GM13976 (cell line): ENCODE results near the gene GCFC2.
"Not testable (repeated sequence)": the region's sequence is repeated elsewhere in the genome, so short reads cannot be mapped to it uniquely, and the experiment has no call there.

Source experiments
- DNase-seq: peaks from one replicate; pipeline ENCODE4 v3.0.0; 2012; ENCODE audit warnings: low spot score
- in situ Hi-C: fragments of 300-500 bp; cut with MboI; formaldehyde crosslinking; loops from one replicate; pipeline ENCODE4 v1.12.0; 2022; ENCODE audit warnings: low sequenced_read_pairs, mixed read lengths, inconsistent platforms; ENCODE audit not compliant: unreplicated experiment
- TF ChIP-seq, protein P1 (sequence below): IDR thresholded peaks from 2 replicates; pipeline ENCODE4 v1.5.1; 2012; ENCODE audit warnings: borderline replicate concordance, mild to moderate bottlenecking; ENCODE audit not compliant: insufficient read depth; ENCODE audit errors: extremely low read depth, missing control alignments, control extremely low read depth

GCFC2 gene

DNA sequence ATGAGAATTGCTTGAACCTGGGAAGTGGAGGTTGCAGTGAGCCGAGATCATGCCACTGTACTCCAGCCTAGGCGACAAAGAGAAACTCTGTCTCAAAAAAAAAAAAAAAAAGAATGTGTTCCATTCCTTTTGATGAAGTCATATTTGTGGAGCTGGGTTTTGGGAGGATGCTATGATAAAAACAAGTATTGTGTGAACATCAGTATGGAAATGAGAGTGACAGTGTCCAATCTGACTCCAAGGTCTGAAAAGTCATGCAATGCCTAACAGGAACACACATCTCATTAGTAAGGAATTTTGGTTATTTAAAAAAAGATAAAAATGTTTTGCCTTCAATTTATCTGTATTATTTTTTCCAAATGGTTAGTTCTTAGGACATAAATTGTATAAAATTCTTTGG lies 11.8 kb downstream of the GCFC2 start:
- in situ Hi-C loops, result no loop called here
- TF ChIP-seq, protein P1, sequence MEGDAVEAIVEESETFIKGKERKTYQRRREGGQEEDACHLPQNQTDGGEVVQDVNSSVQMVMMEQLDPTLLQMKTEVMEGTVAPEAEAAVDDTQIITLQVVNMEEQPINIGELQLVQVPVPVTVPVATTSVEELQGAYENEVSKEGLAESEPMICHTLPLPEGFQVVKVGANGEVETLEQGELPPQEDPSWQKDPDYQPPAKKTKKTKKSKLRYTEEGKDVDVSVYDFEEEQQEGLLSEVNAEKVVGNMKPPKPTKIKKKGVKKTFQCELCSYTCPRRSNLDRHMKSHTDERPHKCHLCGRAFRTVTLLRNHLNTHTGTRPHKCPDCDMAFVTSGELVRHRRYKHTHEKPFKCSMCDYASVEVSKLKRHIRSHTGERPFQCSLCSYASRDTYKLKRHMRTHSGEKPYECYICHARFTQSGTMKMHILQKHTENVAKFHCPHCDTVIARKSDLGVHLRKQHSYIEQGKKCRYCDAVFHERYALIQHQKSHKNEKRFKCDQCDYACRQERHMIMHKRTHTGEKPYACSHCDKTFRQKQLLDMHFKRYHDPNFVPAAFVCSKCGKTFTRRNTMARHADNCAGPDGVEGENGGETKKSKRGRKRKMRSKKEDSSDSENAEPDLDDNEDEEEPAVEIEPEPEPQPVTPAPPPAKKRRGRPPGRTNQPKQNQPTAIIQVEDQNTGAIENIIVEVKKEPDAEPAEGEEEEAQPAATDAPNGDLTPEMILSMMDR, result no peak
- DNase-seq, result no peak

DNA sequence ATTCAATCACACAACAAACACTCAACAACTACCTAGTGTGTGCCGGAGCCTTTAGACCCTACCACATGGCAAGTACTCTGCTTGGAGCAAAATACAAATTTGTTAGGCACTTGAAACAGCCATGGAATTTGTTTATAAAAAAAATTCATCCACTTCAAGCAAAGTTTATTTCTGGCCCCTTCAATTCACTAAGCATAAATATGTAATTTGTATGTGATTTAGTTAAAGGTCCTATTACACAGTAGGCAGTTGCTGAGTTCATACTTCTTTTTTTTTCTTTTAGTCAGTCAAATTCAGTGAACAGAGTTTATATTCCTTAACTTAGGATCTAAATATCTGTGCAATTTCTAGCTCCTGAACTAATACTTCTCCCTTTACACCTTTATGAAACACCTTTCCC lies 22.5 kb downstream of the GCFC2 start:
- no peak for DNase-seq
- TF ChIP-seq, protein P1, result no peak
- in situ Hi-C loops, result no loop called here

DNA sequence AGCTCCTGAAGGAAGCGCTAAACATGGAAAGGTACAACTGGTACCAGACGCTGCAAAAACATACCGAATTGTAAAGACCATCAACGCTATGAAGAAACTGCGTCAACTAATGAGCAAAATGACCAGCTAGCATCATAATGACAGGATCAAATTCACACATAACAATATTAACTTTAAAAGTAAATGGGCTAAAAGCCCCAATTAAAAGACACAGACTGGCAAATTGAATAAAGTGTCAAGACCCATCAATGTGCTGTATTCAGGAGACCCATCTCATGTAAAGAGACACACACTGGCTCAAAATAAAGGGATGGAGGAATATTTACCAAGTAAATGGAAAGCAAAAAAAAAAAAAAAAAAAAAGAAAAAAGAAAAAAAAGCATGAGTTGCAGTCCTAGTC lies 27.3 kb downstream of the GCFC2 start:
- DNase-seq, in situ Hi-C loops: not testable (repeated sequence)

DNA sequence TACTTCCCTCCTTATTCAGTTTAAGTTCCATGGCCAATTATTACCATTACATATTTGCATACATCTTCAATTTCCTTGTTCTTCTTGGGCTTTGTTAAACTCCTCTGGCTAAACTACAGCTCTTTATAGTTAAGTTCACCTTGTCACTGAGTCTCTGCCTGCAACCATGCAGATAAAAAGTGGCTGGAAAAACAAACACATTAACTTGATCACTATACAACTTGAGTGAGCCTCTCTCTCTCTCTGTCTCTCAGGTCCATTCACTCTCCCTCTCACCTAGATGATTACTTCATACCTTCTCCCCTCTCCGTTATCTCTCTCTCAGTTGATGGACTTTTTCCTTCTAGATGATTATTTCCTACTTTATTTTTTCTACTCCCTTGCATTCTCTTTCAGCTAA lies 30.3 kb downstream of the GCFC2 start:
- TF ChIP-seq, protein P1, result no peak
- DNase-seq, result no peak
- in situ Hi-C loops, result no loop called here

DNA sequence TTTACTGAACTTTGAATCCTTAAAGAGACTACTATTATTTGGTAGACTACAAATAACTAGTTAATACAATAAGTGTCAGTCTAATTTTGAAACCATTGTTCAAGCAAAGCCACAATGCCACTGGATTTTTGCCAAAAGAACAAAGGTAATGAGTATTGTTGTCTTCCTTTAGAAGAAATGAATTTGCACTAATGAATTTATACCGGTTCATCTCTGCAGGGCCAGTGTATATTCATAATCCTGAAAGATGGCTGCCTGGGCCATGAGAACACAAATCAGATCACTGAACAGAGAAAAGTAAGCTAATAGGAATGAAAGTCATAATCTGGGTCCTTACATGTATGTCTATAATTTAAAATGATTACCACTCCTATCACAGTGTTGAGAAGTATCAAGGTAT lies 31.2 kb downstream of the GCFC2 start:
- TF ChIP-seq, protein P1, result no peak
- DNase-seq, result no peak
- in situ Hi-C loops, result no loop called here

DNA sequence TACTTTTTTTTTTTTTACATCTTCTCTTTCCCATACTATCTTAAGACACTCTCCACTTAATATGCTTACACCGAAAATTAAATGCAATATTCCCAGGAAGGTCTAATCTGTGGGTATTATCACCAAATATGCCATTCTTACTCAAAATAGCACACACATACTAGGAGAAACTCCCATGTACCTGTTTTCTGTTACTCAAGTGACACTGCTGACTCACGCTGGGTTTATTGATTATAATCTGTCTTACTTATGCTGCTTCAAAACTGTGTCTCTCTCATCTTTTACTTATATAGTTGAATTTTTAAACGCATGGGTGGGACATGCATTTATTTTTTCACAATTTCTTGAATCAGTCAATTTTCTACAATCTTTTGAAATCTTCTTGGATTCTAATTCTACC lies 34.3 kb downstream of the GCFC2 start:
- TF ChIP-seq, protein P1, result no peak
- in situ Hi-C loops, result no loop called here
- DNase-seq, result no peak

DNA sequence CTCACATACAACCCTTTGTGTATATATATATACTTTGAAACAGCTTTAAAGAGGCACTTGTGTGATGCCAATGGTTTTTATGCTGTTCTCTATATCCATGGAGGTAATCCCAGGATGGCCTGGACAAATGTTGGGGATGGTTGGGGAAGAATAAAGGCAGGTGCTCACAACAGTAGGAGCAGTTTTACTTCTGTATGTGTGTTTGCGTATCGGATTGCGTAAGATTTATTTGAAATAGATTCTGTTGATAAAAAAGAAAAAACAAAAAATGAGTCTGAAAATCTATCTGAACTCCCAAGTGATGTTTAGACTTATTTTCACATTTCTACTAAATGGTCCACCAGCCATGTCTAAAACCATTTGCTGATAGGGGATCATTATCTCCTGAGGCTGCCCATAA lies 34.8 kb downstream of the GCFC2 start:
- DNase-seq, result no peak
- TF ChIP-seq, protein P1, result no peak
- in situ Hi-C loops, result no loop called here

DNA sequence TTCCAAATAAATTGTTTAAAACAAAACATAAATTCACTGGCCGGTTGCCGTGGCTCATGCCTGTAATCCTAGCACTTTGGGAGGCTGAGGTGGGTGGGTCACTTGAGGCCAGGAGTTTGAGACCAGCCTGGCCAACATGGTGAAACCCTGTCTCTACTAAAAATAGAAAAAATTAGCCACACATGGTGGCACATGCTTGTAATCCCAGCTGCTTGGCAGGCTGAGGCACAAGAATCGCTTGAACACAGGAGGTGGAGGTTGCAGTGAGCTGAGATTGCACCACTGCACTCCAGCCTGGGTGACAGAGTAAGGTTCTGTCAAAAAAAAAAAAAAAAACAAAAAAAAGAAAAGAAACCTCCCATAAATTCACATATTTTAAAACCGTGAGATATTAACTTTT lies 35.3 kb downstream of the GCFC2 start:
- DNase-seq, in situ Hi-C loops: not testable (repeated sequence)
